Spleen (tissue), 11 donors: ENCODE measurements around the gene RPTOR. TPM values are rescaled to one million over a fixed set of nuclear protein-coding genes. Genes with fewer than 3 reads are reported as not detected.

Source experiments
- DNase-seq: peaks from one replicate; pipeline ENCODE4 v3.0.0-alpha.2; 2020
- H3K27ac ChIP-seq, 8 donors: fragments of 200-600 bp; sonication (generic) in 7 of 8; 1 replicate in 4 of 8; 2 replicates in 4 of 8; pipeline versions ENCODE4 v1.5.0 to v1.8.0; 2016 to 2021; ENCODE audit warnings: inconsistent platforms in 4 of 8, mild to moderate bottlenecking in 4 of 8, moderate library complexity in 1 of 8
- H3K27me3 ChIP-seq, 7 donors: fragments of 200-600 bp; sonication (generic) in 6 of 7; replicated peaks in 1 of 7; 1 replicate in 4 of 7; 2 replicates in 3 of 7; pipeline versions ENCODE4 v1.5.0 to v1.8.0; 2016 to 2021; ENCODE audit warnings: inconsistent platforms in 3 of 7, mild to moderate bottlenecking in 1 of 7
- H3K36me3 ChIP-seq, 6 donors: fragments of 200-600 bp; sonication (generic) in 5 of 6; 1 replicate in 4 of 6; 2 replicates in 2 of 6; pipeline versions ENCODE4 v1.5.0 to v1.8.0; 2016 to 2021; ENCODE audit warnings: inconsistent platforms in 2 of 6
- H3K4me1 ChIP-seq, 6 donors: fragments of 200-600 bp; sonication (generic) in 5 of 6; 1 replicate in 3 of 6; 2 replicates in 3 of 6; pipeline versions ENCODE4 v1.5.0 to v1.8.0; 2016 to 2021; ENCODE audit warnings: inconsistent platforms in 3 of 6
- H3K4me3 ChIP-seq, 8 donors: fragments of 200-600 bp; sonication (generic) in 7 of 8; 1 replicate in 4 of 8; 2 replicates in 4 of 8; pipeline versions ENCODE4 v1.5.0 to v1.8.0; 2016 to 2021; ENCODE audit warnings: inconsistent platforms in 4 of 8, mild to moderate bottlenecking in 4 of 8, moderate library complexity in 2 of 8
- H3K9me3 ChIP-seq, 8 donors: fragments of 200-600 bp; sonication (generic) in 7 of 8; 1 replicate in 4 of 8; 2 replicates in 4 of 8; pipeline versions ENCODE4 v1.5.0 to v1.8.0; 2016 to 2021; ENCODE audit warnings: inconsistent platforms in 4 of 8
- CTCF ChIP-seq, 11 experiments: fragments of 200-600 bp in 7 of 11; fragments of 450-650 bp in 4 of 11; sonication (generic) in 4 of 11; IDR thresholded peaks in 8 of 11; conservative IDR thresholded peaks in 3 of 11; 1 replicate in 7 of 11; 2 replicates in 4 of 11; pipeline versions ENCODE4 v1.4.0 to v1.8.0; 2016 to 2021; ENCODE audit warnings: antibody characterized with exemption in 11 of 11, inconsistent platforms in 4 of 11, mild to moderate bottlenecking in 1 of 11
- POLR2A ChIP-seq, 3 donors: fragments of 450-650 bp; IDR thresholded peaks; one replicate each; pipeline ENCODE4 v1.5.1; 2017; ENCODE audit warnings: antibody characterized with exemption in 3 of 3, mild to moderate bottlenecking in 1 of 3
- POLR2AphosphoS5 ChIP-seq, 3 donors: sonication (generic); formaldehyde crosslinking; IDR thresholded peaks; one replicate each; pipeline ENCODE4 v1.5.1; 2017; ENCODE audit warnings: antibody characterized with exemption in 3 of 3
- WGBS, 5 donors: extraction: QIAGEN DNeasy Blood & Tissue Kit in 3 of 5; methylation state at CpG; one replicate each; pipeline versions ENCODE4 v1.1.5 to v1.1.7; 2013 to 2018; 5-methylcytosine and 5-hydroxymethylcytosine counted together
- intact Hi-C: fragments of 100-400 bp; cut with DNase I; formaldehyde crosslinking; loops from one replicate; pipeline ENCODE4 v1.15.0; 2023; ENCODE audit warnings: low total_unique reads
- polyA plus RNA-seq, 3 donors: library from polyadenylated mRNA; stranded (reverse); fragments of 200-250 nt; gene quantifications; one replicate each; pipeline ENCODE4 v1.2.1, GENCODE V29; 2013
- total RNA-seq, 7 donors: library from RNA; depleted of rRNA in 3 of 7; stranded (reverse); fragments of >200 nt in 3 of 7; fragmentation: NEBNext Ultra II Directional in 4 of 7; extraction: Animal tissue kit (Norgen Biotek cat#: 25700) in 4 of 7; gene quantifications; one replicate each; pipeline versions ENCODE4 v1.1.0 to v1.2.1, GENCODE V29; 2016 to 2021
- donor health status: healthy with polysubstance abuse.
- donor health status: DM: no; HTN: no; CAD: no; lungs with moderate emphysema.
- donor health status: DM: no; HTN: no; CAD: no.
- donor health status: Bipolar disorder and iron deficiency.
- donor health status: healthy.
- donor health status: DM: no; HTN: no; CAD: no.
- donor health status: DM: yes; HTN: yes; CAD: no.

The RPTOR gene
- total and polyA plus RNA-seq, 10 donors = 3.1 to 61.2 (median 40.7) TPM

GRCh38 chr17:80913928-80914821 lies 369.5 kb downstream of the RPTOR start:
- peak; percentile 81 for DNase-seq
- H3K4me3 ChIP-seq = peak overlapping the region in 1 of 8 donors; percentile 28
- intact Hi-C loops = no loop called here
- H3K27ac ChIP-seq = peak overlapping the region in 1 of 8 donors; percentile 76
- no peak for TF ChIP-seq CTCF (IDR thresholded peaks at IDR 0.05 in 8 of 11, conservative IDR thresholded peaks at IDR 0.05 in 3 of 11)
- TF ChIP-seq POLR2A (IDR thresholded peaks at IDR 0.05) = no peak
- peak; percentile 26 to 75 (median 72) for TF ChIP-seq POLR2AphosphoS5 (IDR thresholded peaks at IDR 0.05)
- H3K9me3 ChIP-seq = peaks cover 0 to 8% (median 0%) of the 10 kb centered on the region in 8 donors
- H3K36me3 ChIP-seq = peaks cover 0 to 91% (median 12%) of the 10 kb centered on the region in 6 donors
- H3K27me3 ChIP-seq = no peaks in the 10 kb centered on the region
- peaks cover 0 to 56% (median 29%) of the 10 kb centered on the region in 6 donors for H3K4me1 ChIP-seq
- 69 to 79% (median 76%) methylated on average over 16 to 21 of the region's 21 CpGs for WGBS, 5 donors

GRCh38 chr17:80916246-80916645 lies 371.6 kb downstream of the RPTOR start:
- H3K4me1 ChIP-seq = peaks cover 3 to 36% (median 32%) of the 10 kb centered on the region in 6 donors
- TF ChIP-seq CTCF (IDR thresholded peaks at IDR 0.05 in 8 of 11, conservative IDR thresholded peaks at IDR 0.05 in 3 of 11) (no peak), POLR2A (IDR thresholded peaks at IDR 0.05) (no peak), POLR2AphosphoS5 (IDR thresholded peaks at IDR 0.05) (peak in 1 of 3 donors; percentile 29)
- peaks cover 0 to 8% (median 0%) of the 10 kb centered on the region in 8 donors for H3K9me3 ChIP-seq
- intact Hi-C loops = no loop called here
- H3K27me3 ChIP-seq = no peaks in the 10 kb centered on the region
- no peak overlapping the region for H3K4me3 ChIP-seq
- peaks cover 0 to 89% (median 11%) of the 10 kb centered on the region in 6 donors for H3K36me3 ChIP-seq
- no peak overlapping the region for H3K27ac ChIP-seq
- DNase-seq = peak; percentile 36
- 84 to 96% (median 86%) methylated on average over 6 to 8 of the region's 8 CpGs for WGBS, 5 donors

GRCh38 chr17:80917716-80918560 lies 373.3 kb downstream of the RPTOR start:
- peaks cover 3 to 24% (median 18%) of the 10 kb centered on the region in 6 donors for H3K4me1 ChIP-seq
- WGBS, 5 donors = 89 to 98% (median 96%) methylated on average over 13 to 33 of the region's 33 CpGs
- peak; percentile 59 for DNase-seq
- peaks cover 0 to 8% (median 0%) of the 10 kb centered on the region in 8 donors for H3K9me3 ChIP-seq
- TF ChIP-seq POLR2A (IDR thresholded peaks at IDR 0.05) (no peak), POLR2AphosphoS5 (IDR thresholded peaks at IDR 0.05) (no peak), CTCF (IDR thresholded peaks at IDR 0.05 in 8 of 11, conservative IDR thresholded peaks at IDR 0.05 in 3 of 11) (no peak)
- intact Hi-C loops = no loop called here
- no peak overlapping the region for H3K27ac ChIP-seq
- no peak overlapping the region for H3K4me3 ChIP-seq
- H3K36me3 ChIP-seq = peaks cover 0 to 89% (median 12%) of the 10 kb centered on the region in 6 donors
- no peaks in the 10 kb centered on the region for H3K27me3 ChIP-seq
